ENCODE measurements around the gene BPIFA3.

The BPIFA3 gene

DNA sequence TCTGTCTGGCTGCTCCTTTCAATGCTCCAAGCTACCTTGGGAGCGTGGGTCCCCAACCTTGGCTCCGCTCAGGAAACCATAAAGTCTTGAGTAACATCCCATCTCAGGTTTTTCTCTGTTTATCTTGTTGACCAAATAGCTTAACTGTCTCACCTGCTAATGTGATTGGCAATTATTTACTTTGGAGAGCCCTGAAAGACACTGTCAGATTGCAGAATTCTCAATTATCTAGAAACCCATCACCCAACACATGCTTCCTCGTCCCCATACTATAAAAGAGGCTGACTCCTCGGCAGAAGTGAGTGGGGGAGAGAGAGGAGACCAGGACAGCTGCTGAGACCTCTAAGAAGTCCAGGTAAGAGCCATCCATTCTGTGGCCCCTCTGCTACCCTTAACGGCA is 18.5 kb downstream of the BPIFA3 start, which contains the start of gene BPIFA1:
BPIFA1 (plus strand) TSS at position 301 of the 400 bp plus-strand sequence. CDS start 1,716 bp downstream, outside the sequence.
- no peaks in the 10 kb centered on the region for H3K4me1 Mint-ChIP-seq
- no peak within 1 kb of the TSS for H3K27ac Mint-ChIP-seq
- DNase-seq: no peak
- H3K27me3 Mint-ChIP-seq: peaks cover 37 to 47% of the 10 kb centered on the region in 2 donors
- H3K4me3 Mint-ChIP-seq: no peak within 1 kb of the TSS
- no peaks in the 10 kb centered on the region for H3K9me3 Mint-ChIP-seq
- ATAC-seq (replicated peaks): no peak
- H3K36me3 Mint-ChIP-seq: no peaks in the 10 kb centered on the region

- H3K9me3 Mint-ChIP-seq: no peaks in the 10 kb centered on the region
- H3K27ac Mint-ChIP-seq: no peak overlapping the region
- peaks cover 33 to 47% of the 10 kb centered on the region in 2 donors for H3K27me3 Mint-ChIP-seq
- ATAC-seq (replicated peaks) (no peak), DNase-seq (no peak)
- H3K4me1 Mint-ChIP-seq: no peaks in the 10 kb centered on the region
- H3K4me3 Mint-ChIP-seq: no peak overlapping the region
- no peaks in the 10 kb centered on the region for H3K36me3 Mint-ChIP-seq
These were observed 19.2 kb downstream of the BPIFA3 start for GRCh38 chr20:33236351-33236750.

GRCh38 chr20:33237989-33238388 is 20.8 kb downstream of the BPIFA3 start:
- H3K4me3 Mint-ChIP-seq: no peak overlapping the region
- H3K4me1 Mint-ChIP-seq: no peaks in the 10 kb centered on the region
- peaks cover 37 to 43% of the 10 kb centered on the region in 2 donors for H3K27me3 Mint-ChIP-seq
- H3K36me3 Mint-ChIP-seq: no peaks in the 10 kb centered on the region
- no peaks in the 10 kb centered on the region for H3K9me3 Mint-ChIP-seq
- no peak for DNase-seq
- no peak for ATAC-seq (replicated peaks)
- H3K27ac Mint-ChIP-seq: no peak overlapping the region

- H3K36me3 Mint-ChIP-seq: no peaks in the 10 kb centered on the region
- no peaks in the 10 kb centered on the region for H3K9me3 Mint-ChIP-seq
- H3K27me3 Mint-ChIP-seq: peaks cover 34 to 39% of the 10 kb centered on the region in 2 donors
- no peaks in the 10 kb centered on the region for H3K4me1 Mint-ChIP-seq
- H3K27ac Mint-ChIP-seq: no peak overlapping the region
- no peak overlapping the region for H3K4me3 Mint-ChIP-seq
- no peak for DNase-seq
- no peak for ATAC-seq (replicated peaks)
These were observed 22.3 kb downstream of the BPIFA3 start for GRCh38 chr20:33239418-33239817.

DNA sequence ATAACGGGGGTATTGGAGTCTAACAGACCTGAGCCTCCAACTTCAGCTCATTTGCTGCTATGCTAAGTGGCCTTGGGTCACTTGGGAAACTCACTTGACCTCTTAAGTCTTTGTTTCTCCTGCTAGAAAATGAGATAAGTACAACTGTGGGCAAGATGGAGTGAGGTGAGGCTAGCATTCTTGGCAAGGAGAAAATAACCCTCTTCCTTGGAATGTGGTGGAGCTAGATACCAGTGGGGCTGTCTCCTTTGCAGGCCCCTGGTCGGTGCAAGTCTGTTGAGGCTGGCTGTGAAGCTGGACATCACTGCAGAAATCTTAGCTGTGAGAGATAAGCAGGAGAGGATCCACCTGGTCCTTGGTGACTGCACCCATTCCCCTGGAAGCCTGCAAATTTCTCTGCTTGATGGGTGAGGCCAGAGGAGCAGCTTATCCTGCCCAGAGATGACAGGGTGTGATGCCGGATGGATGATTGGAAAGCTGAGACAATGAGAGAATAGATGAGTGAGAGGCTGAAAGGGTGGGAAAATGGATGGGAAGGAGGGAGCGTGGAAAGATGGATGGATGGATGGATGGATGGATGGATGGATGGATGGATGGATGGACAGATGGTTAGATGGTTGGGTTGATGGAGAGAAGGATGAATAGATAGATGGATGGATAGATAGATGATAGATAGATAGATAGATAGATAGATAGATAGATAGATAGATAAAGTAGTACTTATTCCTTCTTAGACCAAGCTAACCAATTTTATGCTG is 23.0 kb downstream of the BPIFA3 start:
- H3K27me3 Mint-ChIP-seq: peaks cover 33 to 41% of the 10 kb centered on the region in 2 donors
- no peak overlapping the region for H3K4me3 Mint-ChIP-seq

GRCh38 chr20:33240923-33241322 is 23.8 kb downstream of the BPIFA3 start:
- Mint-ChIP-seq H3K27ac (no peak overlapping the region), H3K4me1 (no peaks in the 10 kb centered on the region), H3K4me3 (no peak overlapping the region), H3K27me3 (peaks cover 33 to 41% of the 10 kb centered on the region in 2 donors), H3K9me3 (no peaks in the 10 kb centered on the region), H3K36me3 (no peaks in the 10 kb centered on the region)
- DNase-seq (no peak), ATAC-seq (replicated peaks) (no peak)

More for the DNA sequence above, 23.0 kb downstream of the BPIFA3 start:
- H3K9me3 Mint-ChIP-seq: no peaks in the 10 kb centered on the region
- no peaks in the 10 kb centered on the region for H3K4me1 Mint-ChIP-seq
- H3K27ac Mint-ChIP-seq: no peak overlapping the region
- no peak for ATAC-seq (replicated peaks)
- DNase-seq: no peak
- H3K36me3 Mint-ChIP-seq: no peaks in the 10 kb centered on the region

DNA sequence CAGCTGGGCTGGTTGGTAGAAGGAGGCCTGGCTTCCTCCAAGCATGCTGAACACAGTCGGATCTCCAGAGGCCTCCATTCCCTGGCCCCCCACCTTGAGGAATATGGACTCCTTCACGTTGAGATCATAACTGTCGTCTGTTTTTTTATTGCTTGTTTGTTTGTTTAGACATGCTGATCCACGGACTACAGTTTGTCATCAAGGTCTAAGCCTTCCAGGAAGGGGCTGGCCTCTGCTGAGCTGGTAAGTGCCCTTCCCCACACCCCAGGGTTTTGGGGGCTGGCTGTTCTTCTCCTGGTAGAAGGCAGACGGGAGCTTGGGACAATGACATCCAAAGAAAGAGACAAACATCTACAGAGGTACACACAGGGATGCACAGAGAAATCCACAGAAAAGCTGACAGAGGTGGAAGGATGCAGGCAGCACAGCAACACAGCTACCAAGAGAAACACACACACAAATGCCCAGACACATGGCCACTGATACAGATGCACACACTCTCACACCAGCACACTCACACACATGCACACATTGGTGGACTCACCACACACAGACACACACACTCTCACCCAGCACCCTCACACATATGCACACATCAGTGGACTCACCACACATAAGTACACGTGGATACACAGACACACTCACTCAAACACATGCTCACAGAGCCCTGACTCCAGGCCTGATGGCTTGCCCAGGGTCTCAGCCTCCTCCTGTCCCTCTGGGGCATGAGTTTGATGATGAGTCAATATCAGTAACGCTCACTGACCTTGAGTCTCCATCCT is 25.4 kb downstream of the BPIFA3 start:
- H3K36me3 Mint-ChIP-seq: no peaks in the 10 kb centered on the region
- no peak for ATAC-seq (replicated peaks)
- no peak overlapping the region for H3K4me3 Mint-ChIP-seq
- no peak overlapping the region for H3K27ac Mint-ChIP-seq
- no peaks in the 10 kb centered on the region for H3K9me3 Mint-ChIP-seq
- DNase-seq: no peak
- peaks cover 25 to 30% of the 10 kb centered on the region in 2 donors for H3K27me3 Mint-ChIP-seq
- H3K4me1 Mint-ChIP-seq: no peaks in the 10 kb centered on the region

GRCh38 chr20:33246077-33246476 is 28.9 kb downstream of the BPIFA3 start:
- H3K4me1 Mint-ChIP-seq: no peaks in the 10 kb centered on the region
- H3K27me3 Mint-ChIP-seq: peaks cover 15 to 17% of the 10 kb centered on the region in 2 donors
- no peak overlapping the region for H3K27ac Mint-ChIP-seq
- H3K4me3 Mint-ChIP-seq: no peak overlapping the region
- DNase-seq (no peak), ATAC-seq (replicated peaks) (no peak)
- H3K36me3 Mint-ChIP-seq: no peaks in the 10 kb centered on the region
- no peaks in the 10 kb centered on the region for H3K9me3 Mint-ChIP-seq

- ATAC-seq (replicated peaks) (no peak), DNase-seq (no peak)
- no peak overlapping the region for H3K4me3 Mint-ChIP-seq
- H3K4me1 Mint-ChIP-seq: no peaks in the 10 kb centered on the region
- H3K36me3 Mint-ChIP-seq: no peaks in the 10 kb centered on the region
- peaks cover 9 to 12% of the 10 kb centered on the region in 2 donors for H3K27me3 Mint-ChIP-seq
- no peaks in the 10 kb centered on the region for H3K9me3 Mint-ChIP-seq
- H3K27ac Mint-ChIP-seq: no peak overlapping the region
These were observed 32.3 kb downstream of the BPIFA3 start for GRCh38 chr20:33249456-33249855.

DNA sequence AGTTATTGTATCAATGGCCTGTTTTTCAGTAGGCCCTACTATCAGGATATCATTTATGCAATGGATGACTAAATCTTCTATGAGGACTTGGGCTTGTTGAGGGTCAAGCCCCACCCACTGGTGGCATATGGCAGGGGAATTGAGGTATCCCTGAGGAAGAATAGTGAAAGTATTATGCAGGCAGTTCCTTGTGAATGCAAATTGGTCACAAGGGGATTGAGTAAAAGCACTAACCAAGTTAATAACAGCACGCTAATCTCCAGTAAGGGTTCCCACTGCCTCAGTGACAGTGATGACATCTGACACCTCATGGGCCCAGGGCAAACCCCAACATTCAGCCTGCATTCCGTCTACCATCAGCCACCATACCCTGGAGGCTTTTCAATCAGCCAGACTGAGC is 33.5 kb downstream of the BPIFA3 start:
- peaks cover 7 to 10% of the 10 kb centered on the region in 2 donors for H3K27me3 Mint-ChIP-seq
- no peak overlapping the region for H3K27ac Mint-ChIP-seq

DNA sequence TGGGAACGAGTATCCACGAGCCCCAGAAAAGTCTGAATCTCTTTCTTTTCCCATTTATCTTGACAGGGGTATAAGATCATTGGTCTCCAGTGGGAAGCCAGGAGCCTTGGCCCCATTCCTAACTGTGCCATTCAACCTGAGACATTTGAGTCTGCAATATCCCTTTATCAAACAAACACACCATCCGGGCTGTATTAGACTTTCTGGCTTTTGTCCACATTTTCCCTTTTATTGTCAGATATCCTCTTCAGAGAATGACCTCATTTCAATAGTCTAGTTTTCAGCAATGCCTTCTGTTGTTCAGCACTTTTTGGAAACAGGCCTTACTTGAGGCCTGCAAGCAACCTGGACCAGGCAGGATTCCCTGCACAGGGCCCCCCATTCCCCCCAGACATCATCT is 34.3 kb downstream of the BPIFA3 start:
- ATAC-seq (replicated peaks): no peak

More for the DNA sequence above, 33.5 kb downstream of the BPIFA3 start:
- no peaks in the 10 kb centered on the region for H3K4me1 Mint-ChIP-seq
- H3K4me3 Mint-ChIP-seq: no peak overlapping the region
- no peaks in the 10 kb centered on the region for H3K9me3 Mint-ChIP-seq
- DNase-seq (no peak), ATAC-seq (replicated peaks) (no peak)
- H3K36me3 Mint-ChIP-seq: no peaks in the 10 kb centered on the region

GRCh38 chr20:33252460-33252859 is 35.3 kb downstream of the BPIFA3 start:
- Mint-ChIP-seq H3K27me3 (peaks cover 16 to 19% of the 10 kb centered on the region in 2 donors), H3K36me3 (no peaks in the 10 kb centered on the region), H3K4me1 (no peaks in the 10 kb centered on the region), H3K9me3 (no peaks in the 10 kb centered on the region), H3K4me3 (no peak overlapping the region), H3K27ac (no peak overlapping the region)
- DNase-seq (no peak), ATAC-seq (replicated peaks) (no peak)

More for the DNA sequence above, 34.3 kb downstream of the BPIFA3 start:
- H3K36me3 Mint-ChIP-seq: no peaks in the 10 kb centered on the region
- no peak for DNase-seq
- peaks cover 8 to 14% of the 10 kb centered on the region in 2 donors for H3K27me3 Mint-ChIP-seq
- H3K27ac Mint-ChIP-seq: no peak overlapping the region
- no peak overlapping the region for H3K4me3 Mint-ChIP-seq
- H3K4me1 Mint-ChIP-seq: no peaks in the 10 kb centered on the region
- no peaks in the 10 kb centered on the region for H3K9me3 Mint-ChIP-seq

GRCh38 chr20:33255005-33255404 is 37.9 kb downstream of the BPIFA3 start:
- no peaks in the 10 kb centered on the region for H3K4me1 Mint-ChIP-seq
- H3K4me3 Mint-ChIP-seq: no peak overlapping the region
- no peaks in the 10 kb centered on the region for H3K9me3 Mint-ChIP-seq
- no peak overlapping the region for H3K27ac Mint-ChIP-seq
- H3K36me3 Mint-ChIP-seq: no peaks in the 10 kb centered on the region
- DNase-seq (no peak), ATAC-seq (replicated peaks) (no peak)
- peaks cover 16% of the 10 kb centered on the region in 2 donors for H3K27me3 Mint-ChIP-seq

- peaks cover 0 to 4% of the 10 kb centered on the region in 2 donors for H3K4me1 Mint-ChIP-seq
These were observed 40.1 kb downstream of the BPIFA3 start for GRCh38 chr20:33257237-33257636.

GRCh38 chr20:33259371-33259770 is 42.2 kb downstream of the BPIFA3 start:
- Mint-ChIP-seq H3K4me1 (peaks cover 0 to 4% of the 10 kb centered on the region in 2 donors), H3K9me3 (peaks cover 4% of the 10 kb centered on the region in 2 donors), H3K4me3 (no peak overlapping the region), H3K36me3 (peaks cover 0 to 4% of the 10 kb centered on the region in 2 donors), H3K27me3 (peaks cover 20 to 25% of the 10 kb centered on the region in 2 donors), H3K27ac (no peak overlapping the region)
- DNase-seq (no peak), ATAC-seq (replicated peaks) (no peak)

More at GRCh38 chr20:33257237-33257636, 40.1 kb downstream of the BPIFA3 start:
- H3K27ac Mint-ChIP-seq: no peak overlapping the region
- H3K4me3 Mint-ChIP-seq: no peak overlapping the region
- H3K27me3 Mint-ChIP-seq: peaks cover 14 to 21% of the 10 kb centered on the region in 2 donors
- no peaks in the 10 kb centered on the region for H3K36me3 Mint-ChIP-seq
- DNase-seq (no peak), ATAC-seq (replicated peaks) (no peak)
- H3K9me3 Mint-ChIP-seq: no peaks in the 10 kb centered on the region

All from stimulated activated naive B cell treated with anti-CD40 and anti-IgM and Interleukin-4, amounts not matched to agents 10 μg/mL and 1 μg/mL and 100 μg/mL, for 72 hours (primary cell).